Ammon's horn (tissue), 1 donor: ENCODE results near the gene ATP6V0B.

Experiments used
- DNase-seq: peaks from one replicate; pipeline ENCODE4 v3.0.0-alpha.2; 2016; ENCODE audit warnings: low spot score

ATP6V0B gene

DNA sequence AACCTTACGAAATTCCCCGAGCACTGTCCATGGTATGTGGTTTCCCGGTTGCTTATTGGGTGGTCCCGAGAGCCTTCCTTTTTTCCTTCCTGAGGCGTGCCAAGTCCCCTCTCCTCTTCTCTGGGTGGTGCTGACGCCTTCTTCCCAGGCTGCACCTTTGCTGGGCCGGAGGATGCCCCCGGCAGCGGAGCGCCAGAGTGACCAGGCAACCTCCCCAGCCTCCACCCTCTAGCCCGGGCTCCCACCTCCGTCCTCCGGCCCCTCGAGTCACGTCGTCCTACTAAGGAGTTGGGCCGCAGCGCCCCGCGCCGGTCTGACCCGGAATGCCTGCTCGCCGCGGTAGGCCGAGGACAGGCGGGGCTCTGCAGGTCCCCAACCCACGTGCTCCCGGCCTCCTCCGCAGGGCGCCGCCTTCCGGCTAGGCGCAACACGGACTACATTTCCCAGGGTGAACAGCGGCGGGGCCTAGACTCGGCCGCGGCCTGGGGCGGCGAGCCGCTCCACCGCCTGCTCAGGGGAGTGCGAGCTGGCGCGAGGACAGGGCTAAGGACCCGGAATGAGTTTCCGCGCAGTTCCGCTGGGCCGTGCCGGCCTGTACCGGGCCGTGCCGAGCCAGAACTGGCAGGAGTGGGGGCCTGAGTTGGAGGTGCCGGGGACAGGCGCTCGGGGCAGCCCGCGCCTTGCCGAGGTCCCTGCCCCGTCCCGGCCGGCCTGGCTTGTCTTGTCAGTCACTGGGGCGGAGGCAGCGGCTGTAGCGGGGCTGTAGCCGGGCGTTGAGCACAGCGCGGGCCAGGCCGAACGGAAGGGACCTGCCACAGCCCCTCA, 28.3 kb upstream of the ATP6V0B start, which contains the start of gene IPO13:
Gene IPO13 (plus strand): TSS at position 715 of the 825 bp plus-strand sequence. CDS start 651 bp downstream, outside the sequence.
- peak; percentile 98 for DNase-seq

DNA sequence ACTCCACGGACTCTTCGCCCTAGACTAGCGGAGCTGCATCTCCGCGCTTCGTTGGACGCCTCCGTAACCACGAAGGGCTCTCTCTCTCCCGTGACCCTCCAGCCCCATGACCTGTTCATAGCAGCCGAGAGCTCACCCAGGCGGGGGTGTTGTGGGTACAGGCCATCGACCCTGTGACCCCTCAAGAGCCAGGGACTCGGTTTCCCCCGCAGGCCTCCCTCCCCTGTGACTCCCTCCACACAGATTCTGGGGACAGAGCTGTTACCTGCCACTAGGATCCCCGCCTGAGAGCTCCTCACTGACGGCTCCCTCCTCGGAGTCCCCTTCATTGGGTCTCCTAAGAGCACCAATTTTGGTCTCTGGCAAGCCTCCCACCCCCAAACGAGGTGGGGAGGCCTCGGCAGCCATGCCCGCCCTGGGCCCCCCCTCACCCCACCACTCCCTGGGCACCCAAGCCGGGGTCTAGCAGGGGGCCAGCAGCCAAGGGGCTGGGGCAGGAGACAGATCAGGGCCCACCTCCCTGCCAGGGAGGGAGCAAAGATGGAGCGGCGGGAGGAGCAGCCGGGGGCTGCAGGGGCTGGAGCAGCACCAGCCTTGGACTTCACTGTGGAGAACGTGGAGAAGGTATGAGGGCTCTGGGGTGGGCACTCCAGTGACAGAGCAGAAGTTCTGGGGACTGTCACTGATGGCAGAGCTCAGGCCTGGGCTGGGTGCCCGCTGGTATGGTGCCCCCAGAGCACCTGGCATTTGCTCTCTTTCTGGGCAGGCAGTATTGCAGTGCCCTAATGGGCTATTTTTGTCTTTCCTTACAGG, 27.5 kb upstream of the ATP6V0B start:
- no peak for DNase-seq

GRCh38 chr1:43947874-43948437, 26.8 kb upstream of the ATP6V0B start:
- DNase-seq, result no peak

- no peak for DNase-seq
These were observed 25.1 kb upstream of the ATP6V0B start for GRCh38 chr1:43949678-43950077.

GRCh38 chr1:43951021-43951985, 23.5 kb upstream of the ATP6V0B start:
- DNase-seq, result no peak

DNA sequence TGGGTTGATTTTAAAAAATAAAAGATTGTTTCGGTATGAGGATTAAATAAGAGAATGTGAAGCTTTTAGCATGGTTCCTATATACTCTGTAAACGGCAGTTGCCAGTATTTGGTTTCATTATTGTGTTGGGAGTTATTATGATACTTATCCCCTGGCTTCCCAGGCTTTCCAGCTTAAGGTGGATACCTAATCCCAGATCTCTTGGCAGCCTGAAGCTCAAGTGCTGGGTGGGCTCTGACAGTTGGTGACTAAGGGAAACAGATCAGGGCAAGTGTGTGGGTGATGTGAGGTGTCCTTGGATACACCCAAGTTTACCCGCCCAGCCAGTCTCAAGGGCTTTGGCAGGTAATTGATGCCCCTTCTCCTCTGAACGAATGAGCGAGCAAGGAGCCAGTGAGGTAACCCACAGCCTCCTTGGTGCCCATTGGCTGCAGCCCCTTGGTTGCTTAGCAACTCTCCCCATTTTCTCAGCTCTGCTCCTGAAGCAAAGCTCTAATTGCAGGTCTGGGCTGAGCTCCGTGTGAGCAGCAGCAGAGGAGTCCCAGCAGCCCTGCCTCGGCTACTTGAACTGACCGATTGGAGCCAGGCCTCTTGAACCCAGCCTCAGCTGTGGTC, 21.9 kb upstream of the ATP6V0B start:
- peak; percentile 49 for DNase-seq

DNA sequence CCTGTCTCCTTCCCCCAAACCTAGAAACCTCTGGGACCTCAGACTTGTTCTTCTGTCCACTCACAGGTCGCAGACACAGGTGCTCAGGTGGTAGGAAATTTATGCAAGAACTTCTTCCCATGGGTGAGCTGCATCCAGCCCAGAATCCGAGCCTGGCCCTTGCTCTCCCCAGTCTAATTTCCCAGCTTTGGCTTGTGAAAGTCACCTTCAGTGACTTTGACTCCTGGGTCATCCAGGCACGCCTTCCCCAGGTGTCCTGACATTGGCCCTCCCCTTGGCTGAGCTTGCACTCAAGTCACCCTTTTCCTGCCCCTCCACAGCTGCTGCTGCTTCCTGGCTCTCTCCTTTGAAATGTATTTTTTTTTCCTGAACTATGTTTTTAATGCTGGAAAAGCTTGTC, 21.4 kb upstream of the ATP6V0B start:
- no peak for DNase-seq

DNA sequence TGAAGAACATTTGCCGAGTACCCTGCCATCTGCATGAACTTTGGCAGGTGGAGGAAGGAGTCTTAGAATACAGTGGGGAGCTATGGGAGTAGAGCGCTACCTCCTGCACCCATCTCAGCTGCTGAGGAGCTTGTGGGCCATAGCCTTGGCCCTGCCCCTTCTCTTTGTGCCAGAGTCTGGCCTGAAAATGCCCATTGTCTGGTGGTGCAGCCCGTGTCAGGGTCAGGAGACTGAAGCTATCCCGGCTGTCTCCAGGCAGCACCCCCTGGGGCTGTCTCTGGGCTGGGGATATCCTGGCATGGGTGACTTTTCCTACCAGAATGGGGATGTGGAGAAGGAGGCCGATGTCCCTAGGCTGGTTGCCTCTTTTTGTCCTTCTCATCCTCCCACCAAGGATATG, 20.7 kb upstream of the ATP6V0B start:
- peak; percentile 94 for DNase-seq

DNA sequence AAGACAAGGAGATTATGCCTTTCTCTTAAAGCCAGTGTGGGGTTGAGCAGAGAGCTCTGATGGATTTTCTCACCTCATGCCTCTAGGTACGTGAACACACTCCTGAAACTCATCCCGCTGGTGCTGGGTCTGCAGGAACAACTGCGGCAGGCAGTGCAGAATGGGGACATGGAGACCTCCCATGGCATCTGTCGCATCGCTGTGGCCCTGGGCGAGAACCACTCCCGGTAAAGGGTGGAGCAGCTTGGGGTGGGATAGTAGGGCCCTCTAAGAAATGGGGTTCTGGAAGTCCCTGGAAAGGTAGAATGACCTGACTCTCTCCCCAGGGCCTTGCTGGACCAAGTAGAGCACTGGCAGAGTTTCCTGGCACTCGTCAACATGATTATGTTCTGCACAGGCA, 18.5 kb upstream of the ATP6V0B start:
- no peak for DNase-seq

DNA sequence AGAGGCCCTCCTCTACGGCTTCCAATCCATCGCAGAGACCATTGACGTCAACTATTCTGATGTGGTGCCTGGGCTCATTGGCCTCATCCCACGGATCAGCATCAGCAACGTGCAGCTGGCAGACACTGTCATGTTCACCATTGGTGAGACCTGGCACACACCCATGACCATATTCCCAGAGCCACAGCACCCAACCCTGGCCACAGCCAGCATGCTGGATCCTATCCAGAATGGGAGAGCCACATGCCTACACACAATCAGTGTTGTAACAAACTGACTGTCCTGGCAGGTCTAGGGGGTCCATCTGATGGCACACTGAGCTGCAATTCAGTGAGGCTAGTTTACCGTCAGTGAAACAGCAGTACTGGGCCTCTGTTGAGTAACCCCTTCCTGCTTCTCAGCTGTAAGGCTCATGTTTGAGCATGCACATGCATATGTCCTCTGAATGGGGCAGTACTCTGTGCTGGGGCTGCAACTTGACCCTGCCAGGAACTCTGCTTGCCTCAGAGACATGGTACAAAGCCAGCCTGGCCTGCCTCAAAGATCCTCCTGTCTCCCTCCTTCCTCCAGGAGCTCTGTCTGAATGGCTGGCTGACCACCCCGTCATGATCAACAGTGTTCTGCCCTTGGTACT, 17.2 kb upstream of the ATP6V0B start:
- no peak for DNase-seq

GRCh38 chr1:43958351-43959255, 16.2 kb upstream of the ATP6V0B start:
- no peak for DNase-seq

DNA sequence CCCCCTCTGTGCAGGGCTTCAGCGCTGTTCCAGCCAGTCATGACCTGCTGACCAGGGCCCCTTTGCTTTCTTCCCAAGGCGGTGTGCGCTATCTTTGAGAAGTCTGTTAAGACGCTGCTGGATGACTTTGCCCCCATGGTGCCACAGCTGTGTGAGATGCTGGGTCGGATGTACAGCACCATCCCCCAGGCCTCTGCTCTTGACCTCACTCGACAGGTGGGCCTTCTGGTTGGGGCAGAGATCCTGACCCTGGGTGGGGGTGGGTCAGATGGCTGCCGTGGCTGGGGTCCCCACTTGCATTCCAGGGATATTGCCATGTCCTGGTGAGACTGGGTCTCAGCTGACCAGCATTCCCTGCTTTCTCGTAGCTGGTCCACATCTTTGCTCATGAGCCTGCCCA, 14.0 kb upstream of the ATP6V0B start:
- DNase-seq, result no peak

DNA sequence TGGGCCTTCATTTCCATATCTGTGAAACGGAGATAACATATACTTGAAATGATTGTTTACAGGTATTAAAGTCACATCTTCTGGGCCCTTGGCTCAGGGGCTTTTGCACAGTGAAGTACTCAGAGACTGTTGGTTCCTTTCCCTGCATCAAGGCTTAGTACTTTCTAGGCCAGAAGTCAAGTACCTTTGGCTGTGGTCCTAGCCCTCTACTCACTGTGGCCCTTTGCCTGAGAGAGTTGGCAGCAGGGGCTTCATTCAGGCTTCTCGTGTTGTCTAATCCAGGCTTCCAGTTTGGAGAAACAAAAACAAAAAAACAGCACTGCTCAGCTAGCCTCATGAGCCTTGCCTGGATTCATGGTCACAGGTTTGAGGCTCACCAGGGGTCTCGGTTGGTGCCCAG, 13.1 kb upstream of the ATP6V0B start:
- no peak for DNase-seq

GRCh38 chr1:43962324-43962723, 12.4 kb upstream of the ATP6V0B start:
- DNase-seq, result peak; percentile 79

DNA sequence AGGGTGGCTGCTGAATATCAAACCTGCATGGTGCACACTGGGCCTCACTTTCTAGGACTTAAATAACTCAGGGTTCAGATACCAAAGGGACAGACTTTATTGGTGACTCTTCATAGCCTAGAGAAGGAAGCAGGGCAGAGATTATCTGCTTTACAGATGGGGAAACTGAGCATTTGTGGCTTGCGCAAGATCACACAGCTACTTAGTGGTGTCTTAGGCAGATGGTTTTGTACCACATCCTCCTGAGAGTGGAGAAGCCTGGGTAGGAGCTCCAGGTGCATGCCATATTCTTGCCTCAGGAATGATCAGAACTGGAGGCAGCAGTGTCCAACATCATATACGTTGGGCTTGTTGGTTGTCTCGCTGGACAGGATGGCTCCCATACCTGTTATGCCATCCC, 11.8 kb upstream of the ATP6V0B start:
- DNase-seq, result no peak

DNA sequence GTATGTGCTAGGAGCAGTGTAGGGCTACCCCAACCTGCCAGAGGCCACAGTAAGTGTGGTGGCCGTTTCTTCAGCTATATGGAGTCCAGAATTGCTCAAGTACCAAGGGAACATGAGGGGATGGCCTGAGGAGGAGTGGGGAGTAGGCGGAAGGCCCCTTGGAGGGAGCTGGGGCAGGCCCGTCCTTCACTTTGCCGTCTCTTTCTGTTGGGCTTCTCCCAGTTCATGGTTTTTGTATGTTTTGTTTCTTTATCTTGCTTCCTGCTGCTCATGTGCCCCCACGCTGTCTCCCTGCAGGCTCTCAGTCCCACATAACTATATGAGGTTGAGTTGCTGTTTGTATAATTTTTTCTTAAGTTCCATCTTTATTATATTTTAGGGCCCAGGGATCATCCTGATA, 10.9 kb upstream of the ATP6V0B start:
- DNase-seq, result no peak

GRCh38 chr1:43965316-43965715, 9.4 kb upstream of the ATP6V0B start:
- no peak for DNase-seq

GRCh38 chr1:43968348-43968948, 6.3 kb upstream of the ATP6V0B start:
- no peak for DNase-seq

- no peak for DNase-seq
These were observed 5.4 kb upstream of the ATP6V0B start for GRCh38 chr1:43969416-43969745.
